ENCODE data around the gene APOA5.

GRCh38 chr11:116826751-116827431 lies 35.2 kb upstream of the APOA5 start:
- TF ChIP-seq POLR2A (IDR thresholded peaks at IDR 0.05; ENCODE audit: low read length) = no peak
- TF ChIP-seq EP300 (IDR thresholded peaks at IDR 0.05) = no peak
- no peak for TF ChIP-seq CTCF (IDR thresholded peaks at IDR 0.05)
- no peak for TF ChIP-seq USF2 (IDR thresholded peaks at IDR 0.05)
- no peak for TF ChIP-seq REST (IDR thresholded peaks at IDR 0.05)
- no peak for TF ChIP-seq PBX3 (IDR thresholded peaks at IDR 0.05)
- no peak for TF ChIP-seq RFX5 (IDR thresholded peaks at IDR 0.05)
- TF ChIP-seq CHD2 (IDR thresholded peaks at IDR 0.05; ENCODE audit: low read length, partially characterized antibody) = no peak
- no peak for TF ChIP-seq MAX (IDR thresholded peaks at IDR 0.05)
- TF ChIP-seq PHF8 (IDR thresholded peaks at IDR 0.05; ENCODE audit: borderline replicate concordance, low read depth) = no peak
- TF ChIP-seq ZC3H11A (IDR thresholded peaks at IDR 0.05) = no peak
- TF ChIP-seq KDM1A (IDR thresholded peaks at IDR 0.05; ENCODE audit: low read depth) = no peak
- no peak for TF ChIP-seq RAD21 (conservative IDR thresholded peaks at IDR 0.05 in 1 of 2, IDR thresholded peaks at IDR 0.05 in 1 of 2)
- TF ChIP-seq NPAS2 (CRISPR knock-in tag; IDR thresholded peaks at IDR 0.05; ENCODE audit: borderline replicate concordance) = no peak
